GM18511 (cell line): Measurements from ENCODE around the gene AKR1E2.

Source experiments
- ATAC-seq: cut with Tn5 transposase; IDR thresholded peaks from one replicate; pipeline ENCODE4 v1.9.1; 2021; ENCODE audit warnings: mild to moderate bottlenecking, moderate library complexity; ENCODE audit not compliant: unreplicated experiment

The AKR1E2 gene

GRCh38 chr10:4889959-4890358 lies 64.0 kb downstream of the AKR1E2 start:
- no peak for ATAC-seq

- no peak for ATAC-seq
These were observed 66.7 kb downstream of the AKR1E2 start for GRCh38 chr10:4892681-4893080.

- no peak for ATAC-seq
These were observed 68.3 kb downstream of the AKR1E2 start for GRCh38 chr10:4894335-4894734.
